ENCODE measurements around the gene PDZD4. TPM values are rescaled to one million over a fixed set of nuclear protein-coding genes. Genes with fewer than 3 reads are reported as not detected.

Gene PDZD4
- total RNA-seq, 1 experiment from 2014 or later: 9.1 TPM

DNA sequence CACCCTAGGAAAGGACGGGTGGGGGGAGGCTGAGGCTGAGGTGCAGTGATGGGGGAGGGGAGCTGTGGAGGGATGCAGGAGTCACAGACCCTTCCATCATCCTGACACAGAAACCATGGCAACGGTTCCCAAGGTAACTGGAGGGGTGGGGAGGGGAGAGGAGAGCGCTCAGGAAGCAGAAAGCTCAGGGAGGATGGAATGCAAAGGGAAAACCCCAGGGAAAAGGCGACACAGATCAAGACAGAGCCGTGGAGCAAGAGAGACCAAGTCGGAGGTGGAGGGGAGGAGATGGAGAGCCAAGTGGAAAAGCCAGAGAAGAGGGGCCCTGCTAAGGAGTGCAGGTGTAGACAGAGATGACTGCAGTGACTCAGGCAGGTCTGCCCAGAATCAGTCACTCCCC lies 41.1 kb upstream of the PDZD4 start:
- no peak for DNase-seq
- H3K27me3 ChIP-seq: no peaks in the 10 kb centered on the region

GRCh38 chrX:153870791-153871360 lies 40.5 kb upstream of the PDZD4 start:
- Histone ChIP-seq H3K27me3 (no peaks in the 10 kb centered on the region), H3K36me3 (no peaks in the 10 kb centered on the region), H3K4me1 (peaks cover 25% of the 10 kb centered on the region), H3K27ac (no peak overlapping the region), H3K9me3 (replicated peaks) (no peaks in the 10 kb centered on the region), H3K4me3 (no peak overlapping the region)
- no peak for DNase-seq

More for the DNA sequence above, 41.1 kb upstream of the PDZD4 start:
- peaks cover 25% of the 10 kb centered on the region for H3K4me1 ChIP-seq
- H3K9me3 ChIP-seq (replicated peaks): no peaks in the 10 kb centered on the region
- H3K4me3 ChIP-seq: no peak overlapping the region
- no peaks in the 10 kb centered on the region for H3K36me3 ChIP-seq
- no peak overlapping the region for H3K27ac ChIP-seq

DNA sequence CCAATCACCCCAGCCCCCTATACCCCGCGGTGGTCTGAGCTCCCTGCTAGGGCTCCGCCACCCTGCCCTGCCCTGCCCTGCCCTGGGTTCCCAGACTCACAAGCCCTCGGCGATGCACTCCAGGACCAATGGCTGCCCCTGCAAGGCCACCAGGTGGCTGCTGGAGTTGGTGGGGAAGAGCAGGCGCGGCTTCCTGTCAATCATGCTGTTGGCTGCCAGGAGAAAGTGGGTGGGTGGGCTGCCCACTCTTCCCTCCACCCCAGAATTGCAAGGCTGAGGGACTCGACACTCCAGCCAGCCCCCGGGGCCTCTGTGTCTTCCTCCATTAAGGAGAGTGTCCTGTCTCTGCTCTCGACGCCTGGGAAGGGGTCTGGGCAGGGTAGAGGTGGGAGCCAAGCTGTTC lies 39.9 kb upstream of the PDZD4 start:
- Histone ChIP-seq H3K4me3 (no peak overlapping the region), H3K9me3 (replicated peaks) (no peaks in the 10 kb centered on the region), H3K36me3 (no peaks in the 10 kb centered on the region), H3K4me1 (peaks cover 25% of the 10 kb centered on the region), H3K27ac (no peak overlapping the region), H3K27me3 (no peaks in the 10 kb centered on the region)
- DNase-seq: no peak

- no peak for DNase-seq
These were observed 39.3 kb upstream of the PDZD4 start for GRCh38 chrX:153869473-153870287.

GRCh38 chrX:153868576-153869472 lies 38.5 kb upstream of the PDZD4 start:
- H3K4me1 ChIP-seq: peaks cover 20% of the 10 kb centered on the region
- H3K27ac ChIP-seq: no peak overlapping the region
- no peak overlapping the region for H3K4me3 ChIP-seq
- no peak for DNase-seq
- H3K27me3 ChIP-seq: no peaks in the 10 kb centered on the region
- H3K9me3 ChIP-seq (replicated peaks): no peaks in the 10 kb centered on the region
- no peaks in the 10 kb centered on the region for H3K36me3 ChIP-seq

More at GRCh38 chrX:153869473-153870287, 39.3 kb upstream of the PDZD4 start:
- no peaks in the 10 kb centered on the region for H3K36me3 ChIP-seq
- no peak overlapping the region for H3K4me3 ChIP-seq
- H3K27me3 ChIP-seq: no peaks in the 10 kb centered on the region
- peaks cover 21% of the 10 kb centered on the region for H3K4me1 ChIP-seq
- no peaks in the 10 kb centered on the region for H3K9me3 ChIP-seq (replicated peaks)
- H3K27ac ChIP-seq: no peak overlapping the region

- Histone ChIP-seq H3K27ac (no peak overlapping the region), H3K27me3 (no peaks in the 10 kb centered on the region), H3K36me3 (no peaks in the 10 kb centered on the region), H3K4me3 (no peak overlapping the region), H3K4me1 (peaks cover 9% of the 10 kb centered on the region; the same call in 1 of the 2 replicates), H3K9me3 (replicated peaks) (no peaks in the 10 kb centered on the region)
- no peak for DNase-seq
These were observed 37.3 kb upstream of the PDZD4 start for GRCh38 chrX:153867671-153868070.

DNA sequence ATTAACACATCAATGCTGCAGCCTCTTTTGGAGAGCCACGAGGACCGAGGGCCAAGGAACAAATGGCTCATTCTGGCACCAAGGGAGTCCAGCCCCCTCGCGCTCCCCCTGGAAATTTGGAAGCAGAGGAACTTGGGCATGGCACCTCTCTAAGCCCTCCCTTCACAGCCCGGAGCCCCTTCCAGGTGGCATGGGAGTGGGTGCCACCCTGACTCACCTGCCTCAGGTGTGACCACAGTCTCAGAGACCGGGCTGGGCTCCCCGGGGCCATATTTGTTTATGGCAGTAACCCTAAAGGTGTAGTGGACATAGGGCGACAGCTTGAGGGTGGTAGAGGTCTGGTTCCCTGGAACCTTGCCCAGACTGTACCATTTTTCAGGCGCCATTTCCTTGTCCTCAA lies 36.8 kb upstream of the PDZD4 start:
- no peak overlapping the region for H3K4me3 ChIP-seq
- H3K4me1 ChIP-seq: peaks cover 4% of the 10 kb centered on the region; the same call in 1 of the 2 replicates
- no peak overlapping the region for H3K27ac ChIP-seq
- H3K9me3 ChIP-seq (replicated peaks): no peaks in the 10 kb centered on the region
- DNase-seq: no peak
- H3K27me3 ChIP-seq: no peaks in the 10 kb centered on the region
- no peaks in the 10 kb centered on the region for H3K36me3 ChIP-seq

GRCh38 chrX:153866302-153867019 lies 36.1 kb upstream of the PDZD4 start:
- no peak for DNase-seq
- no peak overlapping the region for H3K4me3 ChIP-seq
- H3K27ac ChIP-seq: no peak overlapping the region
- no peaks in the 10 kb centered on the region for H3K27me3 ChIP-seq
- H3K4me1 ChIP-seq: no peaks in the 10 kb centered on the region
- H3K9me3 ChIP-seq (replicated peaks): no peaks in the 10 kb centered on the region
- no peaks in the 10 kb centered on the region for H3K36me3 ChIP-seq

GRCh38 chrX:153865685-153866084 lies 35.3 kb upstream of the PDZD4 start:
- no peak overlapping the region for H3K27ac ChIP-seq
- no peaks in the 10 kb centered on the region for H3K9me3 ChIP-seq (replicated peaks)
- no peaks in the 10 kb centered on the region for H3K36me3 ChIP-seq
- no peak overlapping the region for H3K4me3 ChIP-seq
- no peaks in the 10 kb centered on the region for H3K27me3 ChIP-seq
- DNase-seq: no peak
- H3K4me1 ChIP-seq: no peaks in the 10 kb centered on the region

DNA sequence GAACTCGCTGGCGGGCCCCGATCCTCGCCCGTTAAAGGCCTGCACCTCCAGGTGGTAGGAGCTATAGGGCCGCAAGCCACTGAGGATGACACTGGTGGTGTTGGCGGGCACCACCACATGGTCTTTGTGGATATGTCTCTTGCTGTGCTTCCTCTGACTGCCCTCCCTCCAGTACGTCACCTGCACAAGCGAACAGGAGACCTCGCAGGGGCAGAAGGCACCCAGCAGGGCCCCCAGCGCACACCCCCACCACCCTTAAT lies 34.9 kb upstream of the PDZD4 start:
- Histone ChIP-seq H3K4me1 (no peaks in the 10 kb centered on the region), H3K4me3 (no peak overlapping the region), H3K27me3 (no peaks in the 10 kb centered on the region), H3K36me3 (no peaks in the 10 kb centered on the region), H3K9me3 (replicated peaks) (no peaks in the 10 kb centered on the region), H3K27ac (no peak overlapping the region)
- no peak for DNase-seq

DNA sequence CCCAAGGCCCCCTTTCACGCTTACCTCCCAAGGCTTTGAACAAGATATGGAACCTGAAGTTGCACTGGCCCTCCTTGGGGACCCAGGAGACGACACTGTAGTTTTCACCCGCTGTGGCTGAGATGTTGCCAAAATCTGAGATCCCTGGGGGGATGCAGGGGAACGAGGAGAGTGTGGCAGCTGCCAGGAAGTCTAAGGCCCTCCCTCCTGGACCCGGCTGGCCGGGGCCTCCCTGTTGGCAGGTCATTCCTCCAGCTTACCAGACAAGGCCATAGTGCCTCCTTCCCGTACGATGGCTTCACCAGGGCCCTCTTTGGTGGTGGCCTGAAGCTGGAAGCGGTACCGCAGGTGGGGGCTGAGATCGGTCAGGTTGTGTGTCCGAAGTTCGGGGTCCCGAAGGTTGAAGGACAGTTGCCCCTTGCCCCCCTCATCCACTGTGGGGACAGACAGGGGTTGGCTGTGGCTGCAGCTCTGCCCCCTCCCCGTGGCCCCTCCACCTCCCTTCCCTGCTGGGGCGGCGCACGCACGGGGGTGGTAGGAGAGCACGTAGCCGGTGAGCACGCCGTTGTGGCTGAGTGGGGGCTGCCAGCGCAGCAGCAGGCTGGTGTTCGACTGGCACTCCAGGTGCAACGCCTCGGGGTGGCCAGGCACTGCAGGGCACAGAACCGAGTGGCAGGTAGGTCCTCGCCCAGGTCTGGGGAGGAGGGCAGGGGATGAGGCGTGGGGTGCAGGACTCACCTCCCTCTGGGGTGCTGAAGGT lies 34.4 kb upstream of the PDZD4 start:
- Histone ChIP-seq H3K4me3 (no peak overlapping the region), H3K27me3 (no peaks in the 10 kb centered on the region), H3K27ac (no peak overlapping the region)

DNA sequence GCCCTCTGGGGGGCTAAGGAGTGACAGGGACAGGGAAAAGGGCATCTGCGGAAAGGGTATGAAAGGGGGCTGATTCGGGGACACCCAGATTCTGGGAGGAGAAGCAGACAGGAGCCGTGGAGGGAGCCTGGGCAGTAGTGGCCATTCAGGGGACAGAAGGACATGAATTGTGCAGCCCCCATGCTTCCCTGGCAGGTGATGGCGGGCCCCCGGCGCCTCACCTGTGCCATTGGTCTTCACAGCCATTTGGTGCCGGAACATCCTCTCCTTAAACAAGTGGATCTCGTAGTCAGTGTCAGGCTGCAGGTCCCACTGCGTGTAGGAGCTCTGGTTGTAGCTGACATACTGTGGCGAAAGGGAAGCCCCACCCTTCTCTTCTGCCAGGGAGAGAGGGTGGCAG lies 33.8 kb upstream of the PDZD4 start:
- no peaks in the 10 kb centered on the region for H3K27me3 ChIP-seq
- no peaks in the 10 kb centered on the region for H3K9me3 ChIP-seq (replicated peaks)
- H3K27ac ChIP-seq: no peak overlapping the region
- H3K4me1 ChIP-seq: no peaks in the 10 kb centered on the region
- DNase-seq: no peak
- no peak overlapping the region for H3K4me3 ChIP-seq
- H3K36me3 ChIP-seq: no peaks in the 10 kb centered on the region

More for the DNA sequence above, 34.4 kb upstream of the PDZD4 start:
- DNase-seq: no peak
- Histone ChIP-seq H3K9me3 (replicated peaks) (no peaks in the 10 kb centered on the region), H3K36me3 (no peaks in the 10 kb centered on the region), H3K4me1 (no peaks in the 10 kb centered on the region)

DNA sequence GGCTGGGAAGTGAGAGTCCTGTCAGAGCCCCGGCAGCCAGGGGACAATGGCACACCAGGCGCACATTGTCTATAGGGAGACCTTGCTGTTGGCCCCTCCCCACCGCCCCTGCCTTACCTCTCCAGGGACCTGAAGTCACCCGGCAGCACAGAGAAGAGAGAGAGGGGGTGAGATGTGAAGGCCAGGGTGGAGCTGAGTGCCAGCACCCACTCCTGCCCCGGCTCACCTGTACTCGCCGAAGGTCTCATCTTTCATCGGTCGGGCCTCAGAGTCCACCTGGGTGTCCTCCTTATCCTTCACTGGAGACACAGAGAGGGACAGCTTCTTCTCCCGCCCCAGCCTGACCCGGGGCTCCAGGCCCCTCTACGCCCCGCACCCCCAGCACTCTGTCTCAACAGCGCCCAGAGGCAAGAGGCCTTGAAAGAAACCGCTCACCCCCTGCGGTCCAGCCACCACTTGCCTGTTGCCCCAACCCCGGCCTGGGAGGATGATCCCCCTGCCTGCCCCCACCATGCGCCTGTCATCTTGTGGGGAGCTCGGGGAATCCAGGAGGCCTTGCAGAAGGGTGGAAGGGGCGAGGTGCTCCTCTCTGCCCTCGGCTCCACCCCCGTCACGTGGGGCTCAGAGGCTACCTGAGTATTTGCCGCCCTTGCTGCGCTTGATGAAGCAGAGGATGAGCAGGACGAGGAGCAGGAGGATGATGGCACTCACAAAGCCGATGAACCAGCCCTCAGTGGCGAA lies 33.1 kb upstream of the PDZD4 start:
- Histone ChIP-seq H3K27me3 (no peaks in the 10 kb centered on the region), H3K36me3 (no peaks in the 10 kb centered on the region), H3K9me3 (replicated peaks) (no peaks in the 10 kb centered on the region), H3K4me3 (no peak overlapping the region), H3K27ac (no peak overlapping the region), H3K4me1 (no peaks in the 10 kb centered on the region)
- no peak for DNase-seq

Measured in SJCRH30 (cell line).